ENCODE measurements around the gene PSTPIP2. TPM values are rescaled to one million over a fixed set of nuclear protein-coding genes. Genes with fewer than 3 reads are reported as not detected.
A peak's percentile ranks its signal among the peaks of the same experiment; 100 is the strongest.

PSTPIP2 gene
- total and polyA plus RNA-seq, 9 of the 15 experiments (the other 6 are each of a cell fraction or from before 2014, with no cell fraction given) = 14.0 to 45.7 (median 27.1) TPM

- no peaks in the 10 kb centered on the region for H3K9me3 ChIP-seq (replicated peaks; ENCODE audit: control insufficient read depth, insufficient read depth, low read depth, low read length)
- no peak overlapping the region for H3K4me3 ChIP-seq
- FAIRE-seq (peak; percentile 92), ATAC-seq (peak; percentile 91), DNase-seq (ENCODE audit: extremely low read depth in 1 of 4, low spot score in 3 of 4) (peak; percentile 13 to 73 (median 29))
- in situ Hi-C loops (cut with MboI) = no loop called here
- BruUV-seq (replicated peaks) = no TSS peak
- no peaks in the 10 kb centered on the region for H3K27me3 ChIP-seq (ENCODE audit: control insufficient read depth in 2 of 2, insufficient read depth in 2 of 2, low read length in 2 of 2)
- no peak overlapping the region for H3K4me2 ChIP-seq (ENCODE audit: insufficient read depth, low read length)
- WGBS (ENCODE audit: insufficient coverage, low coverage, missing lambda C conversion rate) = 18% methylated on average over 5 of the region's 5 CpGs
- no peak overlapping the region for H3K27ac ChIP-seq (ENCODE audit: extremely low read depth, low read depth, low read length)
- H3K4me1 ChIP-seq (replicated peaks in 1 of 2; ENCODE audit: control insufficient read depth in 2 of 2, insufficient read depth in 2 of 2, low read length in 2 of 2) = peaks cover 0 to 5% of the 10 kb centered on the region in 2 experiments; a peak in 1 of 5 replicates
- intact Hi-C loops (cut with micrococcal nuclease) = loop anchor here (1.0 kb wide), 4 partner anchors 102 to 353 kb away; no protein-coding TSS in a partner anchor
- ChIA-PET CTCF (ENCODE audit: low intra/inter-chr PET ratio) (interaction anchor here (0.6 to 1.3 kb wide), 9 partner anchors 64 to 1400 kb away, joined by 3 to 6 read pairs (median 3); no protein-coding TSS in a partner anchor), POLR2A (no interaction called here)
- H3K9me1 ChIP-seq (ENCODE audit: control insufficient read depth, insufficient read depth, low read length) = no peaks in the 10 kb centered on the region
- H4K20me1 ChIP-seq (replicated peaks; ENCODE audit: control insufficient read depth, insufficient read depth, low read length) = no peaks in the 10 kb centered on the region
- H3K36me3 ChIP-seq (ENCODE audit: control insufficient read depth, insufficient read depth, low read length) = no peaks in the 10 kb centered on the region
- H2AFZ ChIP-seq (ENCODE audit: low read depth, low read length) = peak overlapping the region; percentile 63; the same call in 1 of the 2 replicates
- H3K9ac ChIP-seq (ENCODE audit: insufficient read depth in 1 of 2, low read depth in 2 of 2, low read length in 2 of 2) = no peak overlapping the region
- no peaks in the 10 kb centered on the region for H3K79me2 ChIP-seq (ENCODE audit: control insufficient read depth, insufficient read depth, low read length)
- TF ChIP-seq REST (IDR thresholded peaks at IDR 0.05; ENCODE audit: borderline replicate concordance) (peak; percentile 74; the same call in 1 of the 2 replicates), REST (CRISPR knock-in tag; IDR thresholded peaks at IDR 0.05; ENCODE audit: low read depth) (no peak), ZC3H8 (IDR thresholded peaks at IDR 0.05) (no peak), HES1 (IDR thresholded peaks at IDR 0.05; ENCODE audit: low read depth) (no peak), DEAF1 (CRISPR knock-in tag; IDR thresholded peaks at IDR 0.05) (peak; percentile 74), ZNF511 (CRISPR knock-in tag; IDR thresholded peaks at IDR 0.05) (no peak), JUND (IDR thresholded peaks at IDR 0.05; ENCODE audit: borderline replicate concordance, low read depth, low read length) (peak; percentile 9; the same call in 1 of the 2 replicates), JUND (tag; IDR thresholded peaks at IDR 0.05; ENCODE audit: borderline replicate concordance, low read depth, low read length) (no peak), ARID3A (IDR thresholded peaks at IDR 0.05; ENCODE audit: borderline replicate concordance, low read depth, low read length) (0 out of 2 replicates have a peak, but pooled peaks have one; percentile 32)
These were observed 97.9 kb downstream of the PSTPIP2 start for GRCh38 chr18:45974088-45974536.
